HG03457 (cell line): ENCODE data around the gene KRT15.

Experiments
- ATAC-seq: cut with Tn5 transposase; IDR thresholded peaks from one replicate; pipeline ENCODE4 v1.9.1; 2021; ENCODE audit warnings: moderate number of reproducible peaks; ENCODE audit not compliant: unreplicated experiment

KRT15 gene

GRCh38 chr17:41527063-41528023, 8.7 kb upstream of the KRT15 start:
- no peak for ATAC-seq

- ATAC-seq = no peak
These were observed 5.6 kb upstream of the KRT15 start for GRCh38 chr17:41524261-41524660.

- ATAC-seq = no peak
These were observed 5.1 kb upstream of the KRT15 start for GRCh38 chr17:41523787-41524186.

- ATAC-seq = no peak
These were observed 4.5 kb upstream of the KRT15 start for GRCh38 chr17:41523225-41523593.

- no peak for ATAC-seq
These were observed 3.9 kb upstream of the KRT15 start for GRCh38 chr17:41522301-41523224.

- ATAC-seq = no peak
These were observed 3.0 kb upstream of the KRT15 start for GRCh38 chr17:41521574-41522261.

- no peak for ATAC-seq
These were observed 2.3 kb upstream of the KRT15 start for GRCh38 chr17:41520821-41521521.

- ATAC-seq = no peak
These were observed 973 bp upstream of the KRT15 start for GRCh38 chr17:41519501-41520224.

- no peak for ATAC-seq
These were observed 659 bp downstream of the KRT15 start for GRCh38 chr17:41518031-41518430.

- ATAC-seq = no peak
These were observed 1.8 kb downstream of the KRT15 start for GRCh38 chr17:41516830-41517283.

GRCh38 chr17:41516147-41516829, 2.4 kb downstream of the KRT15 start:
- no peak for ATAC-seq

GRCh38 chr17:41513168-41513547, 5.5 kb downstream of the KRT15 start:
- ATAC-seq = no peak

- ATAC-seq = no peak
These were observed 6.0 kb downstream of the KRT15 start for GRCh38 chr17:41512546-41513167.

- ATAC-seq = no peak
These were observed 7.0 kb downstream of the KRT15 start for GRCh38 chr17:41511716-41512115.

- no peak for ATAC-seq
These were observed 7.6 kb downstream of the KRT15 start for GRCh38 chr17:41511116-41511515.

GRCh38 chr17:41510251-41511065, 8.2 kb downstream of the KRT15 start:
- no peak for ATAC-seq

- ATAC-seq = no peak
These were observed 11.3 kb downstream of the KRT15 start for GRCh38 chr17:41507315-41507880.
